Activated T-helper 1 cell treated with anti-CD3 and anti-CD28 coated beads, Interleukin-2, amount 50 U/mL, for 16 hours (primary cell): ENCODE measurements around the gene PRKAG2.

Source experiments
- DNase-seq, 2 donors: peaks; one replicate each; pipeline ENCODE4 v3.0.0-alpha.2; 2020; ENCODE audit warnings: low read depth in 1 of 2, low spot score in 1 of 2

PRKAG2 gene

GRCh38 chr7:151572136-151572535 is 304.8 kb downstream of the PRKAG2 start:
- DNase-seq = no peak

- DNase-seq = no peak
Observed at GRCh38 chr7:151571471-151571870, 305.4 kb downstream of the PRKAG2 start.

GRCh38 chr7:151570366-151570915 is 306.5 kb downstream of the PRKAG2 start:
- DNase-seq = no peak

GRCh38 chr7:151568956-151569940 is 307.7 kb downstream of the PRKAG2 start:
- DNase-seq = no peak

- DNase-seq = no peak
Observed at GRCh38 chr7:151566897-151567320, 310.0 kb downstream of the PRKAG2 start.

GRCh38 chr7:151565541-151565940 is 311.4 kb downstream of the PRKAG2 start:
- DNase-seq = no peak

GRCh38 chr7:151560243-151560642 is 316.7 kb downstream of the PRKAG2 start:
- no peak for DNase-seq

- DNase-seq = no peak
Observed at GRCh38 chr7:151559557-151560183, 317.2 kb downstream of the PRKAG2 start.

GRCh38 chr7:151558575-151558974 is 318.3 kb downstream of the PRKAG2 start:
- no peak for DNase-seq

GRCh38 chr7:151556592-151556991 is 320.3 kb downstream of the PRKAG2 start:
- no peak for DNase-seq

- DNase-seq = no peak
Observed at GRCh38 chr7:151553356-151553755, 323.6 kb downstream of the PRKAG2 start.

GRCh38 chr7:151552352-151553028 is 324.4 kb downstream of the PRKAG2 start:
- DNase-seq = no peak

GRCh38 chr7:151551820-151552219 is 325.1 kb downstream of the PRKAG2 start:
- no peak for DNase-seq

- no peak for DNase-seq
Observed at GRCh38 chr7:151550656-151551286, 326.1 kb downstream of the PRKAG2 start.

GRCh38 chr7:151549644-151550043 is 327.3 kb downstream of the PRKAG2 start:
- no peak for DNase-seq

GRCh38 chr7:151549083-151549482 is 327.8 kb downstream of the PRKAG2 start:
- DNase-seq = no peak

GRCh38 chr7:151544183-151544582 is 332.7 kb downstream of the PRKAG2 start:
- DNase-seq = no peak

GRCh38 chr7:151542606-151543130 is 334.2 kb downstream of the PRKAG2 start:
- no peak for DNase-seq

- no peak for DNase-seq
Observed at GRCh38 chr7:151541709-151542499, 335.0 kb downstream of the PRKAG2 start.

- DNase-seq = no peak
Observed at GRCh38 chr7:151540146-151540545, 336.8 kb downstream of the PRKAG2 start.
